ENCODE data around the gene BPNT1.
"Not testable (repeated sequence)": the region's sequence is repeated elsewhere in the genome, so short reads cannot be mapped to it uniquely, and the experiment has no call there.

- TF ChIP-seq MYC (IDR thresholded peaks at IDR 0.05; ENCODE audit: low read depth, low read length), result not testable (repeated sequence)
- TF ChIP-seq, protein P1, sequence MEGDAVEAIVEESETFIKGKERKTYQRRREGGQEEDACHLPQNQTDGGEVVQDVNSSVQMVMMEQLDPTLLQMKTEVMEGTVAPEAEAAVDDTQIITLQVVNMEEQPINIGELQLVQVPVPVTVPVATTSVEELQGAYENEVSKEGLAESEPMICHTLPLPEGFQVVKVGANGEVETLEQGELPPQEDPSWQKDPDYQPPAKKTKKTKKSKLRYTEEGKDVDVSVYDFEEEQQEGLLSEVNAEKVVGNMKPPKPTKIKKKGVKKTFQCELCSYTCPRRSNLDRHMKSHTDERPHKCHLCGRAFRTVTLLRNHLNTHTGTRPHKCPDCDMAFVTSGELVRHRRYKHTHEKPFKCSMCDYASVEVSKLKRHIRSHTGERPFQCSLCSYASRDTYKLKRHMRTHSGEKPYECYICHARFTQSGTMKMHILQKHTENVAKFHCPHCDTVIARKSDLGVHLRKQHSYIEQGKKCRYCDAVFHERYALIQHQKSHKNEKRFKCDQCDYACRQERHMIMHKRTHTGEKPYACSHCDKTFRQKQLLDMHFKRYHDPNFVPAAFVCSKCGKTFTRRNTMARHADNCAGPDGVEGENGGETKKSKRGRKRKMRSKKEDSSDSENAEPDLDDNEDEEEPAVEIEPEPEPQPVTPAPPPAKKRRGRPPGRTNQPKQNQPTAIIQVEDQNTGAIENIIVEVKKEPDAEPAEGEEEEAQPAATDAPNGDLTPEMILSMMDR (IDR thresholded peaks at IDR 0.05; ENCODE audit: extremely low read depth in 1 of 2, insufficient read depth in 1 of 2, low read depth in 1 of 2, low read length in 2 of 2), result not testable (repeated sequence)
Measured at GRCh38 chr1:220112600-220112999, 23.0 kb upstream of the BPNT1 start.

All from endothelial cell of umbilical vein (primary cell).